K562 (cell line): ENCODE measurements around the gene DGLUCY. TPM values are rescaled to one million over a fixed set of nuclear protein-coding genes. Genes with fewer than 3 reads are reported as not detected.

Source experiments
- ATAC-seq: fragments of 200-7000 bp; cut with Tn5 transposase; 3 replicates; pipeline ENCODE4 v1.9.1; 2020; ENCODE audit warnings: moderate library complexity
- BruUV-seq: library from RNA; stranded (reverse); fragments of 400-500 nt; replicated peaks from 2 replicates; lab custom pipeline; 2021; lab: Mats Ljungman, UMichigan
- CTCF ChIA-PET: fragments of 300-600 bp; formaldehyde crosslinking; extraction: SDS; loops from one replicate; lab custom pipeline; 2021; ENCODE audit warnings: low intra/inter-chr PET ratio; lab: Yijun Ruan, JAX
- POLR2A ChIA-PET: fragments of 300-600, 350-650 bp; sonication (Branson Sonifier 250); formaldehyde crosslinking; extraction: SDS; loops from one replicate; lab custom pipeline; 2021; ENCODE audit warnings: antibody characterized with exemption, inconsistent platforms; lab: Yijun Ruan, JAX
- DNase-seq, 4 experiments: peaks; one replicate each; pipeline versions ENCODE4 v3.0.0 to v3.0.0-alpha.2; 2011 to 2018; ENCODE audit warnings: low spot score in 3 of 4, mixed read lengths in 3 of 4; ENCODE audit errors: extremely low read depth in 1 of 4
- FAIRE-seq: peaks from 2 replicates; lab custom pipeline; 2011; peaks lifted over from hg19 to GRCh38; lab: Jason Lieb, UNC
- H2AFZ ChIP-seq: 2 replicates; pipeline ENCODE4 v1.6.0; 2011; ENCODE audit warnings: low read depth, low read length, control low read depth, inconsistent platforms
- H3K27ac ChIP-seq: fragments of 200-600 bp; 3 replicates; pipeline ENCODE4 v1.8.0; 2011; ENCODE audit warnings: low read depth, mild to moderate bottlenecking, control low read depth, inconsistent platforms, low read length, moderate library complexity, mixed read lengths; ENCODE audit errors: extremely low read depth
- H3K27me3 ChIP-seq, 2 experiments: fragments of 300-600 bp in 1 of 2; 2 replicates in 1 of 2; 3 replicates in 1 of 2; pipeline versions ENCODE4 v1.6.0 to v1.8.0; 2011; ENCODE audit warnings: inconsistent platforms in 2 of 2, low read length in 2 of 2, mild to moderate bottlenecking in 1 of 2, mixed read lengths in 1 of 2, moderate library complexity in 1 of 2; ENCODE audit not compliant: control insufficient read depth in 2 of 2, insufficient read depth in 2 of 2
- H3K36me3 ChIP-seq: fragments of 300-600 bp; 3 replicates; pipeline ENCODE4 v1.8.0; 2011; ENCODE audit warnings: mild to moderate bottlenecking, low read length, inconsistent platforms; ENCODE audit not compliant: control insufficient read depth, insufficient read depth
- H3K4me1 ChIP-seq, 2 experiments: fragments of 200-600 bp in 1 of 2; replicated peaks in 1 of 2; 2 replicates in 1 of 2; 3 replicates in 1 of 2; pipeline versions ENCODE4 v1.5.1 to v1.8.0; 2011; ENCODE audit warnings: inconsistent platforms in 2 of 2, low read length in 2 of 2, mild to moderate bottlenecking in 1 of 2, mixed read lengths in 1 of 2, moderate library complexity in 1 of 2; ENCODE audit not compliant: control insufficient read depth in 2 of 2, insufficient read depth in 2 of 2
- H3K4me2 ChIP-seq: 2 replicates; pipeline ENCODE4 v1.6.1; 2011; ENCODE audit warnings: low read length, control low read depth, inconsistent platforms, mixed read lengths; ENCODE audit not compliant: insufficient read depth
- H3K4me3 ChIP-seq: fragments of 200-600 bp; sonication (generic), shearing (Covaris generic); 2 replicates; pipeline ENCODE4 v1.5.1; 2016; ENCODE audit warnings: control low read depth, inconsistent platforms
- H3K79me2 ChIP-seq: fragments of 200-600 bp; 3 replicates; pipeline ENCODE4 v1.8.0; 2011; ENCODE audit warnings: low read length, inconsistent platforms; ENCODE audit not compliant: control insufficient read depth, insufficient read depth
- H3K9ac ChIP-seq, 2 experiments: 2 replicates each; pipeline versions ENCODE4 v1.6.0 to v1.6.1; 2011; ENCODE audit warnings: low read depth in 2 of 2, low read length in 2 of 2, control low read depth in 1 of 2, inconsistent platforms in 1 of 2, mild to moderate bottlenecking in 1 of 2, mixed read lengths in 1 of 2; ENCODE audit not compliant: insufficient read depth in 1 of 2
- H3K9me1 ChIP-seq: one replicate; pipeline ENCODE4 v1.6.0; 2011; ENCODE audit warnings: inconsistent platforms, mild to moderate bottlenecking, low read length, moderate library complexity; ENCODE audit not compliant: control insufficient read depth, insufficient read depth
- H3K9me3 ChIP-seq: replicated peaks from 2 replicates; pipeline ENCODE4 v1.5.1; 2011; ENCODE audit warnings: low read depth, low read length, inconsistent platforms; ENCODE audit not compliant: control insufficient read depth, insufficient read depth
- H4K20me1 ChIP-seq: replicated peaks from 2 replicates; pipeline ENCODE4 v1.6.1; 2011; ENCODE audit warnings: low read length, inconsistent platforms, mixed read lengths; ENCODE audit not compliant: control insufficient read depth, insufficient read depth
- EZH2 ChIP-seq: IDR thresholded peaks from 2 replicates; pipeline ENCODE4 v1.6.1; 2012; ENCODE audit warnings: low read depth, mild to moderate bottlenecking, inconsistent platforms, low read length, borderline replicate concordance
- FOXA3 ChIP-seq, 2 experiments: fragments of 450-650 bp in 1 of 2; sonication (generic) in 1 of 2; formaldehyde crosslinking; IDR thresholded peaks in 1 of 2; conservative IDR thresholded peaks in 1 of 2; 2 replicates each; pipeline versions ENCODE4 v1.4.0 to v1.8.0; 2020 to 2022; ENCODE audit warnings: mild to moderate bottlenecking in 2 of 2, missing genetic modification reagents in 1 of 2
- FOXK1 ChIP-seq: sonication (generic); formaldehyde crosslinking; IDR thresholded peaks from 2 replicates; pipeline ENCODE4 v1.8.0; 2022; ENCODE audit warnings: missing genetic modification reagents, mild to moderate bottlenecking, borderline replicate concordance
- KDM5B ChIP-seq: fragments of 200-600 bp; sonication (generic); IDR thresholded peaks from 2 replicates; pipeline ENCODE4 v1.6.1; 2012; ENCODE audit warnings: low read depth, mild to moderate bottlenecking, moderate library complexity, low read length, control low read depth, inconsistent platforms; ENCODE audit not compliant: insufficient replicate concordance
- MCM5 ChIP-seq: fragments of 450-650 bp; IDR thresholded peaks from 2 replicates; pipeline ENCODE4 v1.6.1; 2016; ENCODE audit warnings: low read depth
- NCOA4 ChIP-seq: fragments of 450-650 bp; IDR thresholded peaks from 2 replicates; pipeline ENCODE4 v1.6.1; 2018; ENCODE audit warnings: mild to moderate bottlenecking; ENCODE audit not compliant: partially characterized antibody
- NCOR1 ChIP-seq: fragments of 450-650 bp; IDR thresholded peaks from 2 replicates; pipeline ENCODE4 v1.6.1; 2016; ENCODE audit warnings: mild to moderate bottlenecking, moderate library complexity
- NELFE ChIP-seq: IDR thresholded peaks from 2 replicates; pipeline ENCODE4 v1.6.1; 2011; ENCODE audit warnings: mild to moderate bottlenecking; ENCODE audit not compliant: insufficient read depth, insufficient read length
- PCBP1 ChIP-seq: fragments of 200-400 bp; formaldehyde crosslinking; IDR thresholded peaks from 2 replicates; pipeline ENCODE4 v1.6.1; 2018; ENCODE audit warnings: mild to moderate bottlenecking, low read depth, low read length; ENCODE audit not compliant: poor library complexity, severe bottlenecking
- PHF21A ChIP-seq: fragments of 450-650 bp; IDR thresholded peaks from 2 replicates; pipeline ENCODE4 v1.6.1; 2017; ENCODE audit warnings: low read depth, borderline replicate concordance
- PML ChIP-seq: IDR thresholded peaks from 2 replicates; pipeline ENCODE4 v1.6.1; 2012; ENCODE audit warnings: low read length, inconsistent platforms
- PTBP1 ChIP-seq: fragments of 200-400 bp; formaldehyde crosslinking; IDR thresholded peaks from 2 replicates; pipeline ENCODE4 v1.6.1; 2017; ENCODE audit warnings: low read depth, low read length
- ZC3H8 ChIP-seq: fragments of 450-650 bp; IDR thresholded peaks from 2 replicates; pipeline ENCODE4 v1.6.1; 2017
- ZNF583 ChIP-seq: fragments of 250-450 bp; sonication (Bioruptor Pico); IDR thresholded peaks from 2 replicates; pipeline ENCODE4 v1.4.0; 2020
- WGBS: fragments of 100-300 bp; shearing (Covaris generic); methylation state at CpG from one replicate; pipeline ENCODE4 v1.1.6; 2016; ENCODE audit warnings: low coverage, mixed read lengths; ENCODE audit not compliant: insufficient coverage; ENCODE audit errors: missing lambda C conversion rate; 5-methylcytosine and 5-hydroxymethylcytosine counted together
- in situ Hi-C: fragments of 300-500 bp; cut with MboI; formaldehyde crosslinking; loops from 4 replicates; pipeline ENCODE4 v1.15.0; 2018; ENCODE audit warnings: inconsistent platforms, mixed read lengths
- intact Hi-C: fragments of 100-400 bp; cut with micrococcal nuclease; formaldehyde crosslinking; loops from 2 replicates; pipeline ENCODE4 v1.14.2; 2022
- polyA plus RNA-seq, 8 experiments: library from polyadenylated mRNA; depleted of rRNA in 4 of 8; stranded (reverse) in 5 of 8; unstranded in 3 of 8; fragments of >200 nt; fragmentation: Nextera tagmentation in 2 of 8; fragmentation: Illumina TruSeq in 1 of 8; extraction: Ambion mirVana in 2 of 8; extraction: Trizol in 1 of 8; gene quantifications; 2 replicates each; pipeline versions ENCODE4 v1.2.1 to v1.2.3, GENCODE V29; 2011 to 2014; ENCODE audit warnings: inconsistent platforms in 1 of 8, missing spikeins in 1 of 8
- total RNA-seq, 7 experiments: library from RNA; depleted of rRNA in 6 of 7; stranded (reverse); fragments of >200 nt in 6 of 7; fragmentation: Illumina TruSeq in 2 of 7; extraction: Trizol in 2 of 7; gene quantifications; 2 replicates each; pipeline versions ENCODE4 v1.2.1 to v1.2.3, GENCODE V29; 2011 to 2021; ENCODE audit warnings: low replicate concordance in 1 of 7
- TF ChIP-seq, protein P1 (sequence below), 2 experiments: fragments of 450-650 bp in 1 of 2; IDR thresholded peaks; 2 replicates each; pipeline ENCODE4 v1.6.1; 2011 to 2017; ENCODE audit warnings: low read depth in 2 of 2, antibody characterized with exemption in 1 of 2, borderline replicate concordance in 1 of 2, low read length in 1 of 2, mild to moderate bottlenecking in 1 of 2, mixed read lengths in 1 of 2; ENCODE audit not compliant: control insufficient read depth in 1 of 2
- TF ChIP-seq, protein P2 (sequence below): fragments of 450-650 bp; formaldehyde crosslinking; IDR thresholded peaks from 2 replicates; pipeline ENCODE4 v1.4.0; 2020; ENCODE audit warnings: mild to moderate bottlenecking, moderate library complexity

DGLUCY gene
- total and polyA plus RNA-seq, 9 of the 15 experiments (the other 6 are each of a cell fraction or from before 2014, with no cell fraction given): 9.9 to 28.4 (median 21.0) TPM

DNA sequence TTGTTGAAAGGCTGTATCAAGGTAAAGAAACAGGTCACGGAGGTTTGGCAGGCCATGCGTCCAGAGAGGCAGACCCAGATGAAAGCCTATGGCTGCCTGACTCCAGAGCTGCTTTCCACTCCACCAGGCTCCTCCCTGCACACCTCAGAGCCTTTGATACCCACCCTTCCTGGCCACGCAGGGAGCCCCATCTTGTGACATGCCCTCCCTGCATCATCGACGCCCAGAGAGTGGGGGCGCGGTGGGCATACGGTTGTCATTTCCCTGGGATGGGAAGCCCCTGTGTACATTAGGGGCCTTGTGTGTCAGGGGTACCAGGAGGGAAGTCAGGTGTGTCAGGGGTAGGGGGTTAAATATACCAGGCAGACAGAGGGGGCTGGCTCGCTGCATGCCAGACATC lies 160.9 kb downstream of the DGLUCY start:
- Histone ChIP-seq H3K27ac (no peak overlapping the region), H3K9me1 (no peaks in the 10 kb centered on the region), H3K9me3 (no peaks in the 10 kb centered on the region), H3K36me3 (peaks cover 40% of the 10 kb centered on the region), H3K4me2 (no peak overlapping the region), H3K27me3 (no peaks in the 10 kb centered on the region), H2AFZ (no peak overlapping the region), H3K79me2 (no peaks in the 10 kb centered on the region), H3K4me1 (peaks cover under 1 to 7% of the 10 kb centered on the region in 2 experiments; a peak in 3 of 5 replicates), H3K9ac (no peak overlapping the region), H4K20me1 (no peaks in the 10 kb centered on the region), H3K4me3 (no peak overlapping the region)
- CTCF ChIA-PET: no interaction called here
- DNase-seq (no peak), FAIRE-seq (no peak), ATAC-seq (no peak)
- intact Hi-C loops (no loop called here), in situ Hi-C loops (no loop called here)
- POLR2A ChIA-PET: interaction anchor here (0.6 to 1.0 kb wide), 3 partner anchors 20 to 419 kb away, joined by 3 read pairs; no protein-coding TSS in a partner anchor
- 96% methylated on average over 9 of the region's 9 CpGs for WGBS
- BruUV-seq: no TSS peak
- TF ChIP-seq PML (no peak), FOXK1 (CRISPR knock-in tag) (no peak), PTBP1 (no peak), PHF21A (no peak), FOXA3 (CRISPR knock-in tag; conservative IDR thresholded peaks at IDR 0.05 in 1 of 2, IDR thresholded peaks at IDR 0.05 in 1 of 2) (no peak), MCM5 (no peak), ZNF583 (CRISPR knock-in tag) (no peak), KDM5B (no peak), EZH2 (no peak), NCOA4 (no peak), PCBP1 (no peak), NCOR1 (no peak), ZC3H8 (no peak), NELFE (no peak)
- TF ChIP-seq, protein P1, sequence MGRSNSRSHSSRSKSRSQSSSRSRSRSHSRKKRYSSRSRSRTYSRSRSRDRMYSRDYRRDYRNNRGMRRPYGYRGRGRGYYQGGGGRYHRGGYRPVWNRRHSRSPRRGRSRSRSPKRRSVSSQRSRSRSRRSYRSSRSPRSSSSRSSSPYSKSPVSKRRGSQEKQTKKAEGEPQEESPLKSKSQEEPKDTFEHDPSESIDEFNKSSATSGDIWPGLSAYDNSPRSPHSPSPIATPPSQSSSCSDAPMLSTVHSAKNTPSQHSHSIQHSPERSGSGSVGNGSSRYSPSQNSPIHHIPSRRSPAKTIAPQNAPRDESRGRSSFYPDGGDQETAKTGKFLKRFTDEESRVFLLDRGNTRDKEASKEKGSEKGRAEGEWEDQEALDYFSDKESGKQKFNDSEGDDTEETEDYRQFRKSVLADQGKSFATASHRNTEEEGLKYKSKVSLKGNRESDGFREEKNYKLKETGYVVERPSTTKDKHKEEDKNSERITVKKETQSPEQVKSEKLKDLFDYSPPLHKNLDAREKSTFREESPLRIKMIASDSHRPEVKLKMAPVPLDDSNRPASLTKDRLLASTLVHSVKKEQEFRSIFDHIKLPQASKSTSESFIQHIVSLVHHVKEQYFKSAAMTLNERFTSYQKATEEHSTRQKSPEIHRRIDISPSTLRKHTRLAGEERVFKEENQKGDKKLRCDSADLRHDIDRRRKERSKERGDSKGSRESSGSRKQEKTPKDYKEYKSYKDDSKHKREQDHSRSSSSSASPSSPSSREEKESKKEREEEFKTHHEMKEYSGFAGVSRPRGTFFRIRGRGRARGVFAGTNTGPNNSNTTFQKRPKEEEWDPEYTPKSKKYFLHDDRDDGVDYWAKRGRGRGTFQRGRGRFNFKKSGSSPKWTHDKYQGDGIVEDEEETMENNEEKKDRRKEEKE (IDR thresholded peaks at IDR 0.05; ENCODE audit: borderline replicate concordance in 1 of 2, control insufficient read depth in 1 of 2, low read depth in 2 of 2, low read length in 1 of 2): no peak
- TF ChIP-seq, protein P2, sequence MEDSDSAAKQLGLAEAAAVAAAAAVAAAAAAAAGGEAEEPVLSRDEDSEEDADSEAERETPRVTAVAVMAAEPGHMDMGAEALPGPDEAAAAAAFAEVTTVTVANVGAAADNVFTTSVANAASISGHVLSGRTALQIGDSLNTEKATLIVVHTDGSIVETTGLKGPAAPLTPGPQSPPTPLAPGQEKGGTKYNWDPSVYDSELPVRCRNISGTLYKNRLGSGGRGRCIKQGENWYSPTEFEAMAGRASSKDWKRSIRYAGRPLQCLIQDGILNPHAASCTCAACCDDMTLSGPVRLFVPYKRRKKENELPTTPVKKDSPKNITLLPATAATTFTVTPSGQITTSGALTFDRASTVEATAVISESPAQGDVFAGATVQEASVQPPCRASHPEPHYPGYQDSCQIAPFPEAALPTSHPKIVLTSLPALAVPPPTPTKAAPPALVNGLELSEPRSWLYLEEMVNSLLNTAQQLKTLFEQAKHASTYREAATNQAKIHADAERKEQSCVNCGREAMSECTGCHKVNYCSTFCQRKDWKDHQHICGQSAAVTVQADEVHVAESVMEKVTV (CRISPR knock-in tag): no peak
